Activated naive CD8-positive, alpha-beta T cell treated with anti-CD3 and anti-CD28 coated beads, Interleukin-2, amount 10 ng/mL, durations not matched to agents 7 days and 5 days (primary cell): ENCODE results near the gene PTPRG. TPM values are rescaled to one million over a fixed set of nuclear protein-coding genes. Genes with fewer than 3 reads are reported as not detected.

Source experiments
- ATAC-seq: fragments of 150-1000 bp; cut with Tn5 transposase; one replicate; pipeline ENCODE4 v1.10.0; 2021; ENCODE audit warnings: low read depth, moderate library complexity
- POLR2A ChIA-PET: fragments of 350-600 bp; sonication (Branson Sonifier 250); formaldehyde crosslinking; loops from one replicate; lab custom pipeline; 2021; ENCODE audit warnings: antibody characterized with exemption; lab: Charles Lee
- DNase-seq: peaks from one replicate; pipeline ENCODE4 v3.0.0; 2021
- H3K27ac Mint-ChIP-seq: one replicate; pipeline ENCODE4 v1.8.0; 2022; ENCODE audit warnings: mild to moderate bottlenecking, mixed read lengths
- H3K27me3 Mint-ChIP-seq: one replicate; pipeline ENCODE4 v1.8.0; 2022; ENCODE audit warnings: mild to moderate bottlenecking, moderate library complexity, mixed read lengths
- H3K36me3 Mint-ChIP-seq: one replicate; pipeline ENCODE4 v1.8.0; 2021; ENCODE audit warnings: mild to moderate bottlenecking, mixed read lengths
- H3K4me1 Mint-ChIP-seq: one replicate; pipeline ENCODE4 v1.8.0; 2021; ENCODE audit warnings: mixed read lengths
- H3K4me3 Mint-ChIP-seq: one replicate; pipeline ENCODE4 v1.8.0; 2022; ENCODE audit warnings: mild to moderate bottlenecking, moderate library complexity, mixed read lengths
- H3K9me3 Mint-ChIP-seq: one replicate; pipeline ENCODE4 v1.8.0; 2021; ENCODE audit warnings: mixed read lengths
- total RNA-seq, 2 experiments: library from RNA; stranded (reverse); gene quantifications; one replicate each; pipeline ENCODE4 v1.2.3, GENCODE V29; 2021

PTPRG gene
- total RNA-seq, 2 experiments from 2014 or later, result not detected

- no peak for ATAC-seq
- H3K27ac Mint-ChIP-seq, result no peak overlapping the region
- POLR2A ChIA-PET, result no interaction called here
- no peaks in the 10 kb centered on the region for H3K36me3 Mint-ChIP-seq
- no peak for DNase-seq
- no peaks in the 10 kb centered on the region for H3K4me1 Mint-ChIP-seq
- no peaks in the 10 kb centered on the region for H3K9me3 Mint-ChIP-seq
- H3K27me3 Mint-ChIP-seq, result peaks cover 42% of the 10 kb centered on the region
- no peak overlapping the region for H3K4me3 Mint-ChIP-seq
These were observed 6.8 kb downstream of the PTPRG start for GRCh38 chr3:61568127-61568526.

- Mint-ChIP-seq H3K36me3 (no peaks in the 10 kb centered on the region), H3K9me3 (peaks cover 4% of the 10 kb centered on the region), H3K27me3 (peaks cover 28% of the 10 kb centered on the region), H3K4me3 (no peak overlapping the region), H3K27ac (no peak overlapping the region), H3K4me1 (no peaks in the 10 kb centered on the region)
- POLR2A ChIA-PET, result no interaction called here
- no peak for ATAC-seq
- DNase-seq, result no peak
These were observed 8.6 kb downstream of the PTPRG start for GRCh38 chr3:61569856-61570580.

GRCh38 chr3:61570813-61571212, 9.4 kb downstream of the PTPRG start:
- ATAC-seq (no peak), DNase-seq (no peak)
- Mint-ChIP-seq H3K36me3 (no peaks in the 10 kb centered on the region), H3K27ac (no peak overlapping the region), H3K27me3 (peaks cover 20% of the 10 kb centered on the region), H3K4me1 (no peaks in the 10 kb centered on the region), H3K4me3 (no peak overlapping the region), H3K9me3 (peaks cover 4% of the 10 kb centered on the region)
- POLR2A ChIA-PET, result no interaction called here

GRCh38 chr3:61571516-61572336, 10.4 kb downstream of the PTPRG start:
- peaks cover 11% of the 10 kb centered on the region for H3K27me3 Mint-ChIP-seq
- H3K4me3 Mint-ChIP-seq, result no peak overlapping the region
- H3K9me3 Mint-ChIP-seq, result peaks cover 4% of the 10 kb centered on the region
- no peaks in the 10 kb centered on the region for H3K4me1 Mint-ChIP-seq
- ATAC-seq, result no peak
- no peaks in the 10 kb centered on the region for H3K36me3 Mint-ChIP-seq
- DNase-seq, result no peak
- H3K27ac Mint-ChIP-seq, result no peak overlapping the region
- POLR2A ChIA-PET, result no interaction called here

GRCh38 chr3:61572879-61573278, 11.5 kb downstream of the PTPRG start:
- Mint-ChIP-seq H3K4me3 (no peak overlapping the region), H3K9me3 (peaks cover 4% of the 10 kb centered on the region), H3K27me3 (peaks cover 11% of the 10 kb centered on the region), H3K4me1 (no peaks in the 10 kb centered on the region), H3K27ac (no peak overlapping the region), H3K36me3 (no peaks in the 10 kb centered on the region)
- ATAC-seq, result no peak
- DNase-seq, result no peak
- POLR2A ChIA-PET, result no interaction called here

GRCh38 chr3:61573441-61573840, 12.1 kb downstream of the PTPRG start:
- peaks cover 4% of the 10 kb centered on the region for H3K9me3 Mint-ChIP-seq
- H3K36me3 Mint-ChIP-seq, result no peaks in the 10 kb centered on the region
- H3K4me1 Mint-ChIP-seq, result no peaks in the 10 kb centered on the region
- POLR2A ChIA-PET, result interaction anchor here (0.7 kb wide), 1 partner anchor 1032 kb away, joined by 3 read pairs; no protein-coding TSS in a partner anchor
- peaks cover 11% of the 10 kb centered on the region for H3K27me3 Mint-ChIP-seq
- no peak for DNase-seq
- H3K27ac Mint-ChIP-seq, result no peak overlapping the region
- no peak for ATAC-seq
- no peak overlapping the region for H3K4me3 Mint-ChIP-seq

- no peak overlapping the region for H3K4me3 Mint-ChIP-seq
- no peaks in the 10 kb centered on the region for H3K36me3 Mint-ChIP-seq
- H3K9me3 Mint-ChIP-seq, result peaks cover 4% of the 10 kb centered on the region
- POLR2A ChIA-PET, result no interaction called here
- H3K27ac Mint-ChIP-seq, result no peak overlapping the region
- peaks cover 5% of the 10 kb centered on the region for H3K27me3 Mint-ChIP-seq
- H3K4me1 Mint-ChIP-seq, result no peaks in the 10 kb centered on the region
- ATAC-seq (no peak), DNase-seq (no peak)
These were observed 13.5 kb downstream of the PTPRG start for GRCh38 chr3:61574854-61575253.

- H3K4me3 Mint-ChIP-seq, result no peak overlapping the region
- H3K27ac Mint-ChIP-seq, result no peak overlapping the region
These were observed 14.5 kb downstream of the PTPRG start for GRCh38 chr3:61575893-61576292.

GRCh38 chr3:61577760-61578159, 16.4 kb downstream of the PTPRG start:
- POLR2A ChIA-PET, result no interaction called here
- no peaks in the 10 kb centered on the region for H3K27me3 Mint-ChIP-seq
- no peak overlapping the region for H3K27ac Mint-ChIP-seq
- H3K4me1 Mint-ChIP-seq, result no peaks in the 10 kb centered on the region
- DNase-seq (no peak), ATAC-seq (no peak)
- H3K36me3 Mint-ChIP-seq, result no peaks in the 10 kb centered on the region
- peaks cover 4% of the 10 kb centered on the region for H3K9me3 Mint-ChIP-seq
- no peak overlapping the region for H3K4me3 Mint-ChIP-seq

More at GRCh38 chr3:61575893-61576292, 14.5 kb downstream of the PTPRG start:
- Mint-ChIP-seq H3K27me3 (peaks cover 3% of the 10 kb centered on the region), H3K9me3 (peaks cover 4% of the 10 kb centered on the region), H3K4me1 (no peaks in the 10 kb centered on the region), H3K36me3 (no peaks in the 10 kb centered on the region)
- DNase-seq, result no peak
- POLR2A ChIA-PET, result no interaction called here
- ATAC-seq, result no peak

GRCh38 chr3:61578667-61579367, 17.4 kb downstream of the PTPRG start:
- H3K27me3 Mint-ChIP-seq, result no peaks in the 10 kb centered on the region
- H3K27ac Mint-ChIP-seq, result no peak overlapping the region
- POLR2A ChIA-PET, result no interaction called here
- H3K4me1 Mint-ChIP-seq, result no peaks in the 10 kb centered on the region
- no peak overlapping the region for H3K4me3 Mint-ChIP-seq
- DNase-seq (no peak), ATAC-seq (no peak)
- H3K9me3 Mint-ChIP-seq, result peaks cover 4% of the 10 kb centered on the region
- H3K36me3 Mint-ChIP-seq, result no peaks in the 10 kb centered on the region

GRCh38 chr3:61579685-61580084, 18.3 kb downstream of the PTPRG start:
- H3K4me1 Mint-ChIP-seq, result no peaks in the 10 kb centered on the region
- no peaks in the 10 kb centered on the region for H3K9me3 Mint-ChIP-seq
- no peaks in the 10 kb centered on the region for H3K36me3 Mint-ChIP-seq
- POLR2A ChIA-PET, result no interaction called here
- DNase-seq, result no peak
- no peak overlapping the region for H3K27ac Mint-ChIP-seq
- H3K4me3 Mint-ChIP-seq, result no peak overlapping the region
- no peak for ATAC-seq
- H3K27me3 Mint-ChIP-seq, result no peaks in the 10 kb centered on the region

- H3K9me3 Mint-ChIP-seq, result no peaks in the 10 kb centered on the region
- no peaks in the 10 kb centered on the region for H3K4me1 Mint-ChIP-seq
- no peak for DNase-seq
- no peaks in the 10 kb centered on the region for H3K36me3 Mint-ChIP-seq
- no peak for ATAC-seq
- no peak overlapping the region for H3K27ac Mint-ChIP-seq
- H3K27me3 Mint-ChIP-seq, result no peaks in the 10 kb centered on the region
- POLR2A ChIA-PET, result no interaction called here
- no peak overlapping the region for H3K4me3 Mint-ChIP-seq
These were observed 19.7 kb downstream of the PTPRG start for GRCh38 chr3:61580982-61581643.

- H3K9me3 Mint-ChIP-seq, result no peaks in the 10 kb centered on the region
- no peak overlapping the region for H3K4me3 Mint-ChIP-seq
- no peaks in the 10 kb centered on the region for H3K4me1 Mint-ChIP-seq
- no peak for DNase-seq
- POLR2A ChIA-PET, result no interaction called here
- ATAC-seq, result no peak
- no peaks in the 10 kb centered on the region for H3K36me3 Mint-ChIP-seq
- no peak overlapping the region for H3K27ac Mint-ChIP-seq
- H3K27me3 Mint-ChIP-seq, result peaks cover 2% of the 10 kb centered on the region
These were observed 20.9 kb downstream of the PTPRG start for GRCh38 chr3:61582287-61582686.
